DMS53 treated with DMSO at 0.1 percent for 48 hours (cell line): Measurements from ENCODE around the gene ZNF414.

Experiments used
- DNase-seq: peaks from one replicate; lab custom pipeline; 2025; ENCODE audit not compliant: unreplicated experiment; lab: John Stamatoyannopoulos, UW

The ZNF414 gene

DNA sequence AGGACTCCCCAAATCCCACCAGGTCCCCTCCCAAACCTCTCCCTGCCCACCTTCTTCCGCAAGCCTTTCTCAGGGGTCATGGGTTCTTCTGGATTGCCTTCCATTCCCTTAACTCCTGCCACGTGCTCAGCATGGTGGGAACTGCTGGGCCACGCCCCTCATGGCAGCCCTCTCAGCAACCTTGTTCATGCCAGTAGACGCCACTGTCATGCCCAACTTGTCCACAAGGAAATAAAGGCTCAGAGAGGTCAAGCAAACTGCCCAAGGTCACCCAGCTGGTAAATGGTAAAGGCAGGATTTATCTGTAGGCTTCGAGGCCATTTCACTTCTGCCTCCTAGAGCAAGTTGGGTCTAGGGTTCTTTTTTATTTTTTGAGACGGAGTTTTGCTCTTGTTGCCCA lies 22.4 kb downstream of the ZNF414 start:
- DNase-seq, result no peak

DNA sequence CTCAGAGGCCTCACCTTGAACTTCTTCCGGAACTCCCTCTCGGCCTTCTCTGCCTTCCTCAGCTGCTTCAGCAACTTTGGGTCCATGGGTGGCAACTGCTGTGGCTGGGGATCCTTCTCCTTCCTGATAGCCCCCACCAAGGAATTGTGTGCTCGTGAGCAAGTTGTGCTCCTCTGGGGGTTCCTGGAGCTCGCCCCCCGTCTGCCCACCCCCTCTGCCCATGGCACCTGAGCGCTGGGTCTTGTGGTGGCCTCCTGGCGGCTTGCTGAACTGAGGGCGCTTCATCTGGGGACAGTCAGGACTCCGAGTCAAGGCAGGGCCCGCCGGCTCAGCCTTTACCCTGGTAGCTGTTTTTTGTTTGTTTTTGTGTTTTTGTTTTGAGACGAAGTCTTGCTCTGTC lies 23.1 kb downstream of the ZNF414 start:
- no peak for DNase-seq

DNA sequence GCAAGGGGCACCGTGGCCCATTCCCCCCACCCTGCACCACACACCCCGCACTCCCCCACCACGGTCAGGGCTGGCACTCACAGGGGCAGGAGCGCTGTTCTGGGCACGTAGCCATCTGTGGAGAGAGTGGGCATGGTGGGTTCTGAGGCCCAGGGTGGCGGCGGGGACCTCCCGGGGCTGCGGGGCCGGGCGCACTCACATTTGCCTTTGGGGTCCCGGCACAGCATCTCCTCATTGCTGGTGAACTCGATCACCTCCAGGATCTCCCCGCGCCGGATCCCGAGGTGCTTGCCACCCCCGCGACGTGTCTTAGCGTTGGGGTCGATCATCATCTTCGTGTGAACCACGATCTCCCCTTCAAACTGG lies 23.6 kb downstream of the ZNF414 start:
- DNase-seq, result no peak

DNA sequence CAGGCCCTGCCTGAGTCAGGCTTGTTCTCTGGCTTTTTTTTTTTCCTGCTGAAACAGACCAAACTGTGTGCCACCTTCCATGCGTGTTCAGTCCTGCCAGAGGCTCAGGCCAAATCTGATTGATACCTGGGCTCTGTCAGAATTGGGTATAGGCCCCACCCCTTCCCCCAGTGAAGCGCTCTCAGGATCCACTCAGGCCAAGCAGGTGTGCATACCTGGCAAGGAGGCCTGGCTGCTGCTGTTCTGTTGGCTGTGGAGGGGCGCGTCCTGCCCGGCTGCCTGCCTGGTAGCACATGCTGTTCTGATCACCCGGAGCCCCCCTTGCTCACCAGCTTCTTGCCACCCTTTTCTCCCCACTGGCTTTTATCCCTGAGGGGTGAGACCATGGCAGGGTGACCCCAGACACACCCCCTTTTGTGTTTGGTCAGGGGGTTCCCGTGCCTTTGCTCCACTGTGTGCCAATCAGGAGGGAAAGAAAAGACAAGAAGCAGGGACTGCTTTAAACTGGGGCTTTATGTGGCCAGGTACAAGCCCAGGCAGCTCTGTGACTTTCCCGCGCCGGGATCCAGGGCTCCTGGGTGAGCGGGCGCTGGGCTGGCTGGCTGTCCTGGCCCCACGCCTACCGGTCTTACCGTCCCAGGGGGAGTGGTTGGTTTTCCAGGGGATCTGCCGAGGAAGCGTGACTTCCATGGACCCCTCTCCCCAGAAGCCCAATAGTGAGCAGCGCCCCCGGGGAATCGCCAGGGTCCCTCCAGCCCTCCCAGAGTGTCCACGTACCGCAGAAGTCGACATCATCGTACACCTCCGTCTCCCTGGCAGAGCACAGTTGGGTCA lies 24.2 kb downstream of the ZNF414 start:
- DNase-seq, result no peak

DNA sequence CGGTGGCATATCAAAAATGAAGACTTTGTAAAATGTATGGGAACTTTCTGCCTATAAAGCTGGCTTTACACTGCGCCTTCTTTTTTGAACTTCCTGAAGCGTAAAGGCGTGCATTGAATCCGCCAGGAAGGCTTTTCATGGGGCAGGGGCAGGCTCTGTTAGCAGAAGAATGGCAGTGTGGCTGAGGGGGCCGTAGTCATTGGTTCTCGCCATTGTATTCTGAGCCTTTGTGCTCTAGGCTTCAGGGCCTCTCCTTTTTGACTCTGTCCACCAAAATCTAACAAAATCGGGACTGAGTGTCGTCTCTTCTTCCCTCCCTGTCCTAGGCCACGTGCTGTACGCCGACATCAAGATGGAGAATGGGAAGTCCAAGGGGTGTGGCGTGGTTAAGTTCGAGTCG lies 25.6 kb downstream of the ZNF414 start:
- no peak for DNase-seq

DNA sequence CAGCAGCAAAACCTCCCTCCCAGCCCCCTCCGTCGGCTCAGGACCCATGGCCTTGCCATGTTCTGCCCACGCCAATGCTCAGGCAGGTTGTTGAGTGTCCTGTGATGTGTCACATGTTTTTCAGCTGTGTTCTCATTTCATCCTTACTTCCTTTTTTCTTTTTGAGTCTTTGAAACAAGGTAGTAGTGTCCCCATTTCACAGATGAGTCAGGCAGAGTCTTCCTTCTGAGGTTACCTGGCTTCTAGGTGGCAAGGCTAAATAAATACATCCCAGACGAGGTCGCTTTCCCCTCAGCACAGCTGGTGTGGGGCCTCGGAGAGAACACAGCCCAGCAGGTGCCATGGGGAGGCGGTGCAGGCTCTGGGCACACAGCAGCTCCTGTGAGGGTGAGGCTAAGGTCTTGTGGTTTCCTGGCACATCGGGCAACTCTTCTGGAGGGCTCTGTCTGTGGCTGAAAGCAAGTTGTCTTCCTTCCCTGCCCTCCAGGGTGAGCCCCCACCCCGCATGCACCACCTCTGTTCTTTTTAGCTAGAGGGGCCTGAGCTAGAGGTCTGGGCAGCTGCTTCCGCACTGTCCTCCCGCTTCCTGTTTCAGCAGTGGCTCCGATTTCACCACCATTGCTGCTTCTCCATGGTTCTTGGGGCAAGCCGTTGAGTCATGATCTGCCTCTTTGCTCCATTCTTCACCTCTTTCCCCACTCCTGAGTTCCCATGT lies 26.7 kb downstream of the ZNF414 start:
- DNase-seq, result no peak

DNA sequence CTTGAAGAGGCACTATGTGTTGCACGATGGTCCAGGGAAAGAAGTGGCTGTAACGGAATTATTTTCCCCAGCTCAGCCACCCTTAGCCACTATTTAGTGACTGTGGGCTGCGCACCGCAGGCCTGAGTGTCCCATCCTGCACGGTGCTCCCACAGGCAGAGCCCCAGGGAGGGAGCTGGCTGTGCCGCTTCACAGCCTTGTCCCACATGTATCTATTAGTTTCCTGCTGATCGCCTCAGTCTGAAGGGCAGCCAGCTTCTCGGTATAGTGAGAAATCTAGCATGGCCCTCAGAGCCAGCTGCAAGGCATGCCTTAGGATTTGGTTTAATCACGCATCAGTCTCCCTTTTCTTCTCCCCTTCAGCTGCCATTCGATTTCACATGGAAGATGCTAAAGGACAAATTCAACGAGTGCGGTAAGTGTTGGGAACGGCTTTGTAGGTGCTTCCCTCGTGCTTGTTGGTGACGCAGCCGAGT lies 27.3 kb downstream of the ZNF414 start:
- DNase-seq, result no peak

DNA sequence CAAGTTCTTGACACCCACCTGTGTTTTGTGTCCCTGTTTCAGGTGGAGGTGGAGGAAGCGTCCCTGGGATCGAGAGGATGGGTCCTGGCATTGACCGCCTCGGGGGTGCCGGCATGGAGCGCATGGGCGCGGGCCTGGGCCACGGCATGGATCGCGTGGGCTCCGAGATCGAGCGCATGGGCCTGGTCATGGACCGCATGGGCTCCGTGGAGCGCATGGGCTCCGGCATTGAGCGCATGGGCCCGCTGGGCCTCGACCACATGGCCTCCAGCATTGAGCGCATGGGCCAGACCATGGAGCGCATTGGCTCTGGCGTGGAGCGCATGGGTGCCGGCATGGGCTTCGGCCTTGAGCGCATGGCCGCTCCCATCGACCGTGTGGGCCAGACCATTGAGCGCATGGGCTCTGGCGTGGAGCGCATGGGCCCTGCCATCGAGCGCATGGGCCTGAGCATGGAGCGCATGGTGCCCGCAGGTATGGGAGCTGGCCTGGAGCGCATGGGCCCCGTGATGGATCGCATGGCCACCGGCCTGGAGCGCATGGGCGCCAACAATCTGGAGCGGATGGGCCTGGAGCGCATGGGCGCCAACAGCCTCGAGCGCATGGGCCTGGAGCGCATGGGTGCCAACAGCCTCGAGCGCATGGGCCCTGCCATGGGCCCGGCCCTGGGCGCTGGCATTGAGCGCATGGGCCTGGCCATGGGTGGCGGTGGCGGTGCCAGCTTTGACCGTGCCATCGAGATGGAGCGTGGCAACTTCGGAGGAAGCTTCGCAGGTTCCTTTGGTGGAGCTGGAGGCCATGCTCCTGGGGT lies 28.2 kb downstream of the ZNF414 start:
- DNase-seq, result no peak

DNA sequence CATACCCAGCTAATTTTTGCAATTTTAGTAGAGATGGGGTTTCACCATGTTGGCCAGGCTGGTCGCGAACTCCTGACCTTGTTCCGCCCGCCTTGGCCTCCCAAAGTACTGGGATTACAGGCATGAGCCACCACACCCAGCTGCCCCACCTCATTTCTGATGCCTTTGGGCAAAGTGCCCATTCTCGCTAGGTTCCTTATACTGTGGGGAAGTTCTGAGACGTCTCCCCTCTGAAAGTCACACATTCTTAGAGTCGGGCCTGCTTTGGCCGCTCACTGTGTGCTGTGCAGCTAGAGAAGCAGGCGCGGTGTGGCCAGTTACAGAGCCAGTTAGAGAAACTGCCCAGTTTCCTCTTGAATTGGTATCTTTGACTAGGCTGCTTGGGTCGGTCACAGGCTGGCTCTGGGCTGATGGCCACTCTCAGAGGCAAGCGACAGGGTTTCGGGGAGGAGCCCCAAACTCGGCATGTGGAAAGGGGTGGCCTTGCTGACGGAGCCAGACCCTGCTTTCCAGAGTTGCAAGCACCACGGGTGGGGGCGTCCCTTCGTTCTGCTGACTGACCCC lies 29.6 kb downstream of the ZNF414 start:
- DNase-seq, result no peak

DNA sequence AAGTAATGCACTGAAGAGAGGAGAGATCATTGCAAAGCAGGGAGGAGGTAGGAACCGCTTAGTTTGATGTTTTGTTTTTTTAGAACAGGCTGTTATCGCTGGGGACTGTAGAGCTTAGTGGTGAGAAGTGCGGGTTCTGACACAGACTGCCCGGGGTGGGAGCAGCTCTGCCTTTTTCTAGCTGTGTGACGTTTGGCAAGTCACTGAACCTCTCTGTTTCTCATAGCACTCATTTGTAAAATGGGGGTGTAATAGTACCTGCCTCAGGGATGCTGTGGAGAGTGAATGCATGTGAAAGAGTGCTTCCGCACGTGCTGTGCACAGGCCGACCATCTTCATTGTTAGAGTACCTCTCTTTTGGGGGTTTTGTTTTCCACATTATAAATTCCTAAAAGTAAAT lies 30.8 kb downstream of the ZNF414 start:
- DNase-seq, result no peak

DNA sequence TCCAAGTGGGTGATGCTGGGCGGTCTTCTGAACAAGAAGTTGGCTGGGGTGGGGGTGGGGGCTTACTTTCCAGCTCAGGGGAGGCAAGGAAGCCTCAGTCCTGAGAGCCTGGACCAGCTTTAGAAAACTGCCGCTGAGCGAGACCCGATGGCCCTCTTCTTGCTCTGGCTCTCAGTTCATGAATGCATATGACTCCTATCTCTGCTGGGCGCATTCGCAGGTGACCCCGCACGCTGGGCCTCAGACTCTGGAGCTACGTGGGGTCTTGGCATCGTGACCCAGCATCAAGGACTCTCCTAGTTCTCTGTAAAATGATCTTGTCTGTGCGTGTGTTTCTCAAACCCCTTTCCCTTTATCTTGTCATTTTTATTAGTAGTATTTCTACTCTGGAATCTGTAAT lies 31.3 kb downstream of the ZNF414 start:
- no peak for DNase-seq

DNA sequence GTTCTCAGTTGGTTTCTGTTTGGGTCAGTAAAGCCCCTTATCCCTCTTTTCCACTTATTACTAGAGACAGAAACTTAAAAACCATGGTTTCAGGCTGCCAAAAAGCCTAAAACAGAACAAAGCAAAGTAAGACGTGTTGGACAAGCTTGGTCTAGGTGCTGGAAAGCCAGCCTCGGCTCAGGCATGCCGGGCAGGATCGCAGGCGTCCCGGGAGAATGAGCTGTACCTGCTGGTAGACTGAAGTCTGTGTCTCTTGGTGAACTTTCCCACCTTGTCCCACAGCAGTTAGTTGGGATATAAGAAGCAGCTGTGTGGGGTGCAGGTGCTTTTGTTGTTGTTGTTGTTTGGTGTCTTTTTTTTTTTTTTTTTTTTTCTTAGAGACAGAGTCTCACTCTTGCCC lies 32.4 kb downstream of the ZNF414 start:
- DNase-seq, result no peak

DNA sequence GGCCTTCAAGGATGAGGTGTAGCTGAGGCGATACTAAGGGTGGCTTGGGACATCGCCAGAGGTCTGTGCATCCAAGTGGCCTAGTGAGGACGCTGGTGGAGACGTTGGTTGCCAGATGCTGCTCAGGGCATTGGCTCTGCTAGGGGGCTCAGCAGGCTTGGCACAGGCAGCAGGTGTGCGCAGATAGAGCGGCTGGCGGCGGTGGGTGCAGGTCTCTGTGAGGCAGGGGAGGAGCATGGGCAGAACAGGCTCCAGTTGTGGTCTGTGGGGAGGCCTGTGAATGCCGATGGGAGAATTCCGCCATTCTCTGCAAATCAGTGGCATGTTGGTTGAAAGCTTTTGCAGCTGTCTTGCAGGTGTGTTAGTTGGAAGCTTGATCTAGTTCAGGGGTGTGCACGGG lies 32.8 kb downstream of the ZNF414 start:
- DNase-seq, result no peak

DNA sequence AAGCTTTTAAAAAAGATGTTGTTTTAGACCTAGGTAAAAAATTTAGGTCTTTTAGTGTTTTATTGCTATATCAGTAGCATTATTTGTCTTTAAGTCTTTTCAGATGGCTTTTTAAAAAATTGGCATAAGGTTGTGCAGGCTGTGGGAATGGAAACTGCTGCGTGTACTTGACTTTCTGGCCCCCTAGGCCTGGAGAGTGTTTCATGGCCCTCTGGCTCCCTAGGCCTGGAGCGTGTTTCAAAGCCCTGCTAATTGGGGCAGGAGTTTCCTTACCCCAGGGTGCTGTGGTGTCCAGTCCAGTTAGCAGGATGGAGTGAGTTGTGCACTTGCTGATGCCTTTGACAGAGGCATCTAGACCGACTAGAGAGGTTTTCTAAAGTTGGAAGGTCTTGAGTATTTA lies 35.4 kb downstream of the ZNF414 start:
- no peak for DNase-seq

DNA sequence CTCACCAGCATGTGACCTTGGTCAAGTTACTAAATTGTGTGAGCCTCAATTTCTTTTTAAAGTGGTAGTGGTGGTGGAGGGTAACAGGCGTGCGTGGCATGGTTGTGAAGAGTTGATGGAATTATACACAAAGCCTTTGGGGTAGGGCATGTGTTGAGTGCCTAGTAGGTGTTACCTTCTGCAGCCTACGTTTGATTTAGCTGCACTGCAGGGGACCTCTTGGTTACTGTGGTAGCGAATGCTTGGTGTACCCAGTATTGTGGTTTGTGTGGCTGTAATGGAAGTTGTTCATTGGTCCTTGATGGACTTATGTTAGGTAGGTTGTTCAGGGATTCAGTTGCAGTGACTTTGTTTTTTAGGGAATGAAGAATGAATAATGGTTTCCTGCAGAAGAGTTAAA lies 36.1 kb downstream of the ZNF414 start:
- no peak for DNase-seq

DNA sequence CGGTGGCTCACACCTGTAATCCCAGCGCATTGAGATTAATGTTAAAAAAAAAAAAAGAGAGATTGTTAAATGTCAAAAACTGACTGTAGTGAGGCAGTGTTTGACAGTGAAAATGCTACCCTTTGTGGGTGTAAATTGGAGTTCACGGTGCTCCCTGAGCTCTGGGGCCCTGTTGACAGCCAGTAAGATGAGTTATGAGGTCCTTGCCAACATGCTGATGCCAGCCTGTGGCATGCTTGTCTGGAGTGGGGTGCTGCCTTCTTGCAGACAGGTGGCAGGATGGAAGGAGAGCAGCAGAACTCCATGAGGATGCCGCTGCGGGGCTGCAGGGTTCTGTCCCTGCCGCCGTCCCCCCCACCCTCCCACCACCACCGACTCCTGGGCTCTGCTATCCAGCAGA lies 37.4 kb downstream of the ZNF414 start:
- DNase-seq, result no peak

DNA sequence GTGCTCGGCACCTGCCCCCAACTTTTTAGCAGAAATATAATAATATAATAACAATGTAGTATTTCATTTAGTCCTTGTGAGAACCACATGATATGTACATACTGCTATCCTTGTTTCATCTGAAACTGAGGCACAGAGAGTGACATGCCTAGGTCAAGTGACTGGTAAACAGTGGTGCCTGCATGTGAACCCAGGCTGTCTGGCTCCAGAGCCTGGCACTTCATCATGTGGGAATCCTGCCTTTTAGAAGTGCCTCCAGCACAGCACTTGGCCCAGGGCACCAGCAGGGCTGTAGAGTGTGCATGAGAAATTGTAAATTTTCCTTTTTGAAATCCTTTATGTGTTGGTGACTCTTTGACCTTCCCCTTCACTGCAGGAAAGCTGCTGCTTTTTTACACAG lies 39.0 kb downstream of the ZNF414 start:
- no peak for DNase-seq

DNA sequence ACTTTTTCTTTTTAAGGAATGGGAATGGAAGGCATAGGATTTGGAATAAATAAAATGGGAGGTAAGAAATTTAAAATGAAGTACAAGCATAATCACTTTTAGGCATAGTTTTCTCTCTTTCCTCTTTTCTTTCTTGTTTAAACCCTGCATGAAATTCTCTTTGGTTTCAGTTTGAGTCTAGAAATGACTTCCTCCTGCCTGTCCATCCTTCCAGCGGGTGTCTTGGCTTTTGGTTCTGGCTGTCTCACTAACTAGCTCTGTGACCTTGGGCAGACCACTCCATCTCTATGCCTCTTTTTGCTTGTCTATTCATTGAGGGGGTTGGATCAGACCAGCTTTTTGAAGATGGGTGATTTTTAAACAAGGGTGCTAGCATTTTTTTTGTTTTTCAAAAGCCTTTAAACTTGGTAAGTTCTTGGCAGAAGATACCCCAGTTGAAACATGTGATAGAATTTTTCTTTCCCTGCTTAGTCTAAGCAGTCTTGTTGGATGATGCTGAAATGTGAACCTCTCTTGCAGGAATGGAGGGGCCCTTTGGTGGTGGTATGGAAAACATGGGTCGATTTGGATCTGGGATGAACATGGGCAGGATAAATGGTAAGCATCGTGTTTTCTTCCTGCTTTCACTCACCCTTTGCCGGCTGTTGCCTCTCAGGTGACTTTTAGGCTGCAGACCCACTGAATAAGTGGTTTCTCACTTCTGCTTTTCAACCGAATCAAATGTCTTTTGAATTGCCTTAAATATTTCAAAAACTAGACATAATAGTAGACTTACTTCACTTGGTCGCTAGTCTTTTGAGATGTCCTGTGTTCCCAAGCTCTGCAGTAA lies 40.1 kb downstream of the ZNF414 start:
- DNase-seq, result no peak

DNA sequence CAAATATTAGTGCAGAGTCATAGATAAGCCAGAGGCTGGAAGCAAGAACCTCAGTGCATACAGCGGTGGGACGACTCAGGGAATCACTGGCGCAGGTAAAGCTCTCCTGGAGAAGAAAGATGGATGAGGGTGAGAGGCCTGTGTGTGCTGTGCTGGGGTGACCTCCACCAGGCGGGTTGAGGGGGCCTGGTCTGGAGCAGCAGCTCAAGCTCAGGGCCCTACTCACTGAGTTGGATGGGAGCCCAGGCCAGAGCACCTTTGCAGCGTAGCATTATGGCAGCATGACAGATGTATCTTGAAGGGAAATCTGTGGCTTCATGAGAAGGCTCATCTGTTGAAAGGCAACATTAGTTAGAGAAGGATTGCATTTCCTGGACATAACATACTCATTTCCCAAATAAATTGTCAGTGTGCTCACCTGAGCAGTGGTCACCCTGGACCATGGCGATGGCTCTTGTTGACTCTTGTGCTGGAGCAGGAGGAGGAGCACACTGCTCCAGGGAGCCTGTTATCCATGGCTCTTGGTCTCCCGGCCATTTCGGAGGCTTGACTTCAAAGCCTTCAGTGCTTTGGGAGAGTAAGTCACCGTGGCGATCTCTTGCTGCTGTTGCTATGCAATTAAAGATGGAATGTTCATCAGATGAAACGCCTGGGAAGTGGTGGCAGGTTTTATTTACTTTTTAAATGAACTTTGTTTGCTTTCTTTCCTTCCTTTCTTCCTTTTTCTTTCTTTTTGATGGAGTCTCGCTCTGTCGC lies 44.2 kb downstream of the ZNF414 start:
- no peak for DNase-seq
